T-cell (primary cell): ENCODE measurements around the gene POLD4. TPM values are rescaled to one million over a fixed set of nuclear protein-coding genes. Genes with fewer than 3 reads are reported as not detected.

Experiments
- ATAC-seq, 4 experiments: fragments of 200-7000 bp in 3 of 4; fragments of 150-1000 bp in 1 of 4; cut with Tn5 transposase; replicated peaks in 1 of 4; 1 replicate in 3 of 4; 2 replicates in 1 of 4; pipeline ENCODE4 v1.10.0; 2021; ENCODE audit warnings: moderate library complexity in 3 of 4, mild to moderate bottlenecking in 2 of 4, moderate number of reproducible peaks in 1 of 4
- CTCF ChIA-PET, 2 donors: fragments of 300-600 bp; sonication (Branson Sonifier 250); formaldehyde crosslinking; loops; one replicate each; lab custom pipeline; 2022; ENCODE audit warnings: antibody characterized with exemption in 2 of 2; lab: Charles Lee
- POLR2A ChIA-PET, 2 donors: fragments of 300-600 bp; sonication (Branson Sonifier 250); formaldehyde crosslinking; loops; one replicate each; lab custom pipeline; 2022; ENCODE audit warnings: antibody characterized with exemption in 2 of 2; lab: Charles Lee
- DNase-seq, 35 experiments: peaks; one replicate each; pipeline versions ENCODE4 v3.0.0 to v3.0.0-alpha.2; 2013 to 2023
- H3K27ac ChIP-seq: one replicate; pipeline ENCODE4 v1.5.1; 2013; ENCODE audit warnings: low read length
- H3K27me3 ChIP-seq, 2 experiments: replicated peaks in 1 of 2; 1 replicate in 1 of 2; 2 replicates in 1 of 2; pipeline versions ENCODE4 v1.6.1 to v1.7.0; 2013; ENCODE audit warnings: low read length in 1 of 2, mixed read lengths in 1 of 2; ENCODE audit not compliant: control insufficient read depth in 2 of 2, insufficient read depth in 2 of 2; ENCODE audit errors: extremely low read depth in 1 of 2
- H3K36me3 ChIP-seq, 2 donors: 1 replicate in 1 of 2; 2 replicates in 1 of 2; pipeline versions ENCODE4 v1.6.1 to v1.7.0; 2013; ENCODE audit warnings: low read length in 1 of 2; ENCODE audit not compliant: control insufficient read depth in 2 of 2, insufficient read depth in 1 of 2; ENCODE audit errors: extremely low read depth in 1 of 2
- H3K4me1 ChIP-seq, 2 experiments: 1 replicate in 1 of 2; 2 replicates in 1 of 2; pipeline versions ENCODE4 v1.6.1 to v1.7.0; 2013; ENCODE audit warnings: low read length in 2 of 2, mixed read lengths in 1 of 2; ENCODE audit not compliant: insufficient read depth in 2 of 2, control insufficient read depth in 1 of 2; ENCODE audit errors: extremely low read depth in 1 of 2
- H3K4me3 ChIP-seq, 2 donors: 1 replicate in 1 of 2; 2 replicates in 1 of 2; pipeline versions ENCODE4 v1.5.1 to v1.7.0; 2013; ENCODE audit warnings: mild to moderate bottlenecking in 2 of 2, low read length in 1 of 2, moderate library complexity in 1 of 2; ENCODE audit not compliant: control insufficient read depth in 1 of 2; ENCODE audit errors: extremely low read depth in 1 of 2
- H3K9me3 ChIP-seq: 2 replicates; pipeline ENCODE4 v1.7.0; 2013
- H3K27ac Mint-ChIP-seq, 2 donors: one replicate each; pipeline ENCODE4 v1.8.0; 2020 to 2021; ENCODE audit warnings: mild to moderate bottlenecking in 2 of 2, mixed read lengths in 2 of 2
- H3K27me3 Mint-ChIP-seq, 2 donors: one replicate each; pipeline ENCODE4 v1.8.0; 2021 to 2022; ENCODE audit warnings: mixed read lengths in 2 of 2
- H3K36me3 Mint-ChIP-seq: one replicate; pipeline ENCODE4 v1.8.0; 2021; ENCODE audit warnings: mixed read lengths
- H3K4me1 Mint-ChIP-seq, 3 donors: one replicate each; pipeline ENCODE4 v1.8.0; 2020 to 2022; ENCODE audit warnings: mixed read lengths in 3 of 3, mild to moderate bottlenecking in 1 of 3
- H3K4me3 Mint-ChIP-seq, 3 donors: one replicate each; pipeline ENCODE4 v1.8.0; 2020 to 2022; ENCODE audit warnings: mild to moderate bottlenecking in 3 of 3, mixed read lengths in 3 of 3, moderate library complexity in 3 of 3
- H3K9me3 Mint-ChIP-seq, 3 donors: one replicate each; pipeline ENCODE4 v1.8.0; 2020 to 2022; ENCODE audit warnings: mixed read lengths in 3 of 3
- WGBS: methylation state at CpG from one replicate; pipeline ENCODE4 v1.1.5; 2013; ENCODE audit warnings: missing lambda C conversion rate; ENCODE audit not compliant: insufficient coverage; 5-methylcytosine and 5-hydroxymethylcytosine counted together
- total RNA-seq, 35 experiments: library from RNA in 6 of 35; stranded (reverse) in 6 of 35; fragments of 120-200 nt in 1 of 35; gene quantifications; one replicate each; pipeline versions ENCODE4 v1.2.1 to v1.2.4 and lab custom pipeline; 2013 to 2026

Gene POLD4
- total RNA-seq, 5 donors from 2014 or later (not counting 1 experiment from before 2014, with no cell fraction given): 55.1 to 107 (median 98.0) TPM

DNA sequence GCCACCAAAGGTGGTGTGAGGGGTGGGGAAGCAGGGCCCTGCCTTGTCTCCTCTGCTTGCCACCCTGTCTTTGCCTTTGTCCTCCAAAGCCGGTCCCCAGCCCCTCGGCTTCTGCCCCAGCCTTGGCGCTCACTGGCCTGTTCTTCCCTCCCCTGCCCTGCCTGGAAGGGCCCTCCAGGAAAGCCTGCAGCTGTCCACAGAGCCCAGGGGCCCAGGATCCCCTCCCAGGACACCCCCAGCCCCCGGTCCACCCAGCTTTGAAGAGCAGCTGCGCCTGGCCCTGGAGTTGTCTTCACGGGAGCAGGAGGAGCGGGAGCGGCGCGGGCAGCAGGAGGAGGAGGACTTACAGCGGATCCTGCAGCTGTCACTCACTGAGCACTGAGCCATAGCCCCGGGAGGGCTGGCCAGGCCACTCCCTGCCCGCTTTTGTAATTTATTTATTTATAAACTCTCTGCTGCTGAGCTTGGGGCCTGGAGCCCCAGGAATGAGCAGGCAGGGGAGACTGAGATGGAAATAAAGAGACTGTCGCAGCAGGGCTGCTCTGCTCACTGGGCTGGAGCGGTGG is 51.3 kb downstream of the POLD4 start:
- Mint-ChIP-seq H3K27ac (peak overlapping the region; percentile 39 to 55), H3K36me3 (peaks cover 18% of the 10 kb centered on the region), H3K4me1 (peaks cover 9 to 34% (median 31%) of the 10 kb centered on the region in 3 donors), H3K27me3 (no peaks in the 10 kb centered on the region), H3K4me3 (peak overlapping the region; percentile 58 to 62 (median 61)), H3K9me3 (peaks cover 0 to 1% (median under 1%) of the 10 kb centered on the region in 3 donors)
- H3K36me3 ChIP-seq: peaks cover 22 to 42% of the 10 kb centered on the region in 2 donors
- H3K27me3 ChIP-seq: no peaks in the 10 kb centered on the region
- no peaks in the 10 kb centered on the region for H3K9me3 ChIP-seq
- no peak overlapping the region for H3K27ac ChIP-seq
- ChIA-PET CTCF (no interaction called here), POLR2A (no interaction called here)
- ATAC-seq (no peak), DNase-seq (peak in 1 of 35 experiments; percentile 2)
- 94% methylated on average over 6 of the region's 15 CpGs for WGBS
- peaks cover 0 to 31% of the 10 kb centered on the region in 2 experiments for H3K4me1 ChIP-seq
- no peak overlapping the region for H3K4me3 ChIP-seq

DNA sequence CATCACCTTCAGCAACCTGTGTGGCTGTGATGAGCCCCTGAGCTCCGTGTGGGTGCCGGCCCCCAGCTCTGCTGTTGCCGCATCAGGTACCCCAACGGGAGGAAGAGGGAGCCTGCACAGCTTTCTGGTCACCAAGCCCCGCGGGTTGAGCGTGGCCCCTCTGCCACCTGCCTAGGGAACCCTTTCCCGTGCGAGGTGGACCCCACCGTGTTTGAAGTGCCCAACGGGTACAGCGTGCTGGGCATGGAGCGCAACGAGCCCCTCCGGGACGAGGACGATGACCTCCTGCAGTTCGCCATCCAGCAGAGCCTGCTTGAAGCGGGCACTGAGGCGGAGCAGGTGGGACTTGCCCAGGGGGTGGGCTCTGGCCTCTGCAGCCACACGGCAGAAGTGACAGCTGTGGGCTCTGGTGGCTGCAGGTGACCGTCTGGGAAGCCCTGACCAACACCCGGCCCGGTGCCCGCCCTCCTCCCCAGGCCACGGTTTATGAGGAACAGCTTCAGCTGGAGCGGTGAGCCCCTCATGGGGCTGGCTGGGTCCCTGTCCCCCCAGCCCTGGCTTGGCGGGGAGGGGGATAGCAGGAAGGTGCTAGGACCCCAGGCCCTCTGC is 51.9 kb downstream of the POLD4 start:
- POLR2A ChIA-PET: interaction anchor here in 1 of 2 donors (0.5 kb wide), 1 partner anchor 67 kb away, joined by 5 read pairs; no protein-coding TSS in a partner anchor
- no peaks in the 10 kb centered on the region for H3K27me3 ChIP-seq
- no peak overlapping the region for H3K4me3 ChIP-seq
- H3K9me3 Mint-ChIP-seq: peaks cover 0 to 4% (median 4%) of the 10 kb centered on the region in 3 donors
- peaks cover 24% of the 10 kb centered on the region for H3K36me3 Mint-ChIP-seq
- no peak overlapping the region for H3K27ac Mint-ChIP-seq
- H3K4me3 Mint-ChIP-seq: no peak overlapping the region
- peaks cover 22 to 48% of the 10 kb centered on the region in 2 donors for H3K36me3 ChIP-seq
- peaks cover 0 to 31% of the 10 kb centered on the region in 2 experiments for H3K4me1 ChIP-seq
- peak in 1 of 35 experiments; percentile 2 for DNase-seq
- H3K9me3 ChIP-seq: no peaks in the 10 kb centered on the region
- ATAC-seq: no peak
- 95% methylated on average over 27 of the region's 28 CpGs for WGBS
- no peak overlapping the region for H3K27ac ChIP-seq
- H3K4me1 Mint-ChIP-seq: peaks cover 13 to 38% (median 35%) of the 10 kb centered on the region in 3 donors
- CTCF ChIA-PET: no interaction called here
- H3K27me3 Mint-ChIP-seq: no peaks in the 10 kb centered on the region

Other genes starting within 250 kb of the POLD4 start
- gene KDM2A, start 234.3 kb downstream of the POLD4 start, total RNA-seq: 100 to 1,000 TPM; 157 to 333 (median 178) TPM
- gene GRK2, start 87.1 kb downstream of the POLD4 start, total RNA-seq: 100 to 1,000 TPM; 267 to 394 (median 382) TPM
- gene ANKRD13D, start 64.2 kb downstream of the POLD4 start, total RNA-seq: 100 to 1,000 TPM; 150 to 249 (median 237) TPM
- gene SSH3, start 50.0 kb downstream of the POLD4 start, total RNA-seq: 10 to 100 TPM; 11.5 to 30.9 (median 26.7) TPM
- gene CLCF1, start 20.1 kb upstream of the POLD4 start, total RNA-seq: 1 to 10 TPM; 2.2 to 8.5 (median 4.1) TPM
- 10 to 100 TPM; 34.9 to 63.8 (median 56.2) TPM for gene RAD9A, start 38.4 kb upstream of the POLD4 start, total RNA-seq
- 100 to 1,000 TPM; 118 to 198 (median 186) TPM for gene PPP1CA, start 48.3 kb upstream of the POLD4 start, total RNA-seq
- gene TBC1D10C, start 50.5 kb upstream of the POLD4 start, total RNA-seq: 100 to 1,000 TPM; 288 to 449 (median 436) TPM
- gene CARNS1, start 62.1 kb upstream of the POLD4 start, total RNA-seq: 10 to 100 TPM in 2 of 5 donors, 1 to 10 TPM in 3; 5.5 to 19.1 (median 9.8) TPM
- gene RPS6KB2, start 74.9 kb upstream of the POLD4 start, total RNA-seq: 10 to 100 TPM; 60.3 to 88.0 (median 81.9) TPM
- gene PTPRCAP, start 84.1 kb upstream of the POLD4 start, total RNA-seq: 100 to 1,000 TPM; 192 to 282 (median 256) TPM
- gene CORO1B, start 89.9 kb upstream of the POLD4 start, total RNA-seq: 10 to 100 TPM; 23.0 to 39.4 (median 30.4) TPM
- gene GPR152, start 99.2 kb upstream of the POLD4 start, total RNA-seq: under 1 TPM in 1 of 5 donors, not detected in 4; 0.19 TPM
- 10 to 100 TPM in 2 of 5 donors, 1 to 10 TPM in 3; 3.5 to 16.0 (median 5.6) TPM for gene CABP4, start 101.8 kb upstream of the POLD4 start, total RNA-seq
- 100 to 1,000 TPM in 3 of 5 donors, 10 to 100 TPM in 2; 59.9 to 113 (median 106) TPM for gene TMEM134, start 115.7 kb upstream of the POLD4 start, total RNA-seq
- gene AIP, start 129.5 kb upstream of the POLD4 start, total RNA-seq: 100 to 1,000 TPM; 114 to 168 (median 154) TPM
- gene PITPNM1, start 151.8 kb upstream of the POLD4 start, total RNA-seq: 100 to 1,000 TPM in 4 of 5 donors, 10 to 100 TPM in 1; 74.2 to 167 (median 149) TPM
- gene CDK2AP2, start 154.6 kb upstream of the POLD4 start, total RNA-seq: 10 to 100 TPM; 31.0 to 90.8 (median 79.9) TPM
- not detected for gene CABP2, start 169.9 kb upstream of the POLD4 start, total RNA-seq
- 100 to 1,000 TPM in 3 of 5 donors, 10 to 100 TPM in 2; 68.3 to 200 (median 151) TPM for gene GSTP1, start 230.3 kb upstream of the POLD4 start, total RNA-seq